SU-DHL-6 (cell line): ENCODE measurements around the gene RPS6KA2.

Experiments
- H2AFZ ChIP-seq: fragments of 200-600 bp; sonication (generic); 2 replicates; pipeline ENCODE4 v1.6.1; 2014; ENCODE audit warnings: low read depth, mild to moderate bottlenecking, moderate library complexity, mixed read lengths, antibody characterized with exemption, low read length; ENCODE audit not compliant: severe bottlenecking
- H3F3A ChIP-seq: fragments of 200-600 bp; shearing (Covaris generic); 2 replicates; pipeline ENCODE4 v1.6.0; 2016; ENCODE audit warnings: antibody characterized with exemption, mild to moderate bottlenecking; ENCODE audit not compliant: insufficient read depth
- H3K27ac ChIP-seq: fragments of 200-600 bp; sonication (generic); 2 replicates; pipeline ENCODE4 v1.5.1; 2016; ENCODE audit warnings: low read depth, mild to moderate bottlenecking, low read length, moderate library complexity, mixed read lengths
- H3K27me3 ChIP-seq: fragments of 200-600 bp; sonication (generic), shearing (Covaris generic); 2 replicates; pipeline ENCODE4 v1.6.0; 2014; ENCODE audit warnings: mild to moderate bottlenecking, low read length
- H3K36me3 ChIP-seq: fragments of 200-600 bp; sonication (generic); 2 replicates; pipeline ENCODE4 v1.6.1; 2014; ENCODE audit warnings: mild to moderate bottlenecking, low read length, mixed read lengths
- H3K4me2 ChIP-seq: fragments of 300-600, 200-600 bp; shearing (Covaris generic), sonication (generic); 2 replicates; pipeline ENCODE4 v1.6.0; 2014; ENCODE audit warnings: low read length, low read depth, mild to moderate bottlenecking; ENCODE audit not compliant: poor library complexity, severe bottlenecking
- H3K4me3 ChIP-seq: fragments of 200-600 bp; sonication (generic); 2 replicates; pipeline ENCODE4 v1.5.1; 2014; ENCODE audit warnings: antibody characterized with exemption, low read length, mild to moderate bottlenecking, mixed read lengths; ENCODE audit not compliant: insufficient read depth, poor library complexity, severe bottlenecking
- H3K79me2 ChIP-seq: fragments of 200-600 bp; sonication (generic); 2 replicates; pipeline ENCODE4 v1.6.1; 2014; ENCODE audit warnings: mild to moderate bottlenecking, low read length, moderate library complexity; ENCODE audit not compliant: insufficient read depth
- H3K9ac ChIP-seq: fragments of 200-600 bp; sonication (generic); 2 replicates; pipeline ENCODE4 v1.7.0; 2014; ENCODE audit warnings: mild to moderate bottlenecking, low read length
- H3K9me2 ChIP-seq: fragments of 200-600 bp; sonication (generic); replicated peaks from 2 replicates; pipeline ENCODE4 v1.6.1; 2014; ENCODE audit warnings: low read length; ENCODE audit not compliant: insufficient read depth
- H3K9me3 ChIP-seq: fragments of 200-600 bp; sonication (generic); 2 replicates; pipeline ENCODE4 v1.6.1; 2014; ENCODE audit warnings: low read length, mixed read lengths; ENCODE audit not compliant: insufficient read depth
- H4K20me1 ChIP-seq: fragments of 200-600 bp; sonication (generic); 2 replicates; pipeline ENCODE4 v1.6.1; 2014; ENCODE audit warnings: low read depth, mild to moderate bottlenecking, antibody characterized with exemption, low read length, moderate library complexity, mixed read lengths
- CTCF ChIP-seq: fragments of 200-600 bp; sonication (generic); IDR thresholded peaks from one replicate; pipeline ENCODE4 v1.5.1; 2017; ENCODE audit warnings: antibody characterized with exemption, mild to moderate bottlenecking, low read length, moderate library complexity; ENCODE audit not compliant: insufficient read depth, poor library complexity, severe bottlenecking
- EZH2phosphoT487 ChIP-seq: fragments of 200-600 bp; sonication (generic), shearing (Covaris generic); conservative IDR thresholded peaks from 2 replicates; pipeline ENCODE4 v1.6.1; 2018; ENCODE audit warnings: mild to moderate bottlenecking, antibody characterized with exemption, low read length, moderate library complexity, mixed read lengths

The RPS6KA2 gene

GRCh38 chr6:166638573-166638964 lies 11.5 kb upstream of the RPS6KA2 start:
- Histone ChIP-seq H3K4me2 (no peak overlapping the region), H3K4me3 (no peak overlapping the region), H3K79me2 (no peaks in the 10 kb centered on the region), H3K9me2 (no peaks in the 10 kb centered on the region), H3K9me3 (no peaks in the 10 kb centered on the region), H3F3A (no peaks in the 10 kb centered on the region), H2AFZ (no peak overlapping the region), H3K9ac (no peak overlapping the region), H3K36me3 (no peaks in the 10 kb centered on the region), H4K20me1 (no peaks in the 10 kb centered on the region), H3K27ac (no peak overlapping the region), H3K27me3 (no peaks in the 10 kb centered on the region)
- TF ChIP-seq CTCF (no peak), EZH2phosphoT487 (no peak)

- H3F3A ChIP-seq: no peaks in the 10 kb centered on the region
- no peaks in the 10 kb centered on the region for H3K79me2 ChIP-seq
- H3K9ac ChIP-seq: no peak overlapping the region
- H3K27ac ChIP-seq: no peak overlapping the region
- TF ChIP-seq CTCF: no peak
- H3K9me2 ChIP-seq: no peaks in the 10 kb centered on the region
- H3K4me3 ChIP-seq: no peak overlapping the region
- no peaks in the 10 kb centered on the region for H3K9me3 ChIP-seq
- H3K4me2 ChIP-seq: no peak overlapping the region
- no peak overlapping the region for H2AFZ ChIP-seq
- no peaks in the 10 kb centered on the region for H3K36me3 ChIP-seq
- H3K27me3 ChIP-seq: no peaks in the 10 kb centered on the region
- H4K20me1 ChIP-seq: no peaks in the 10 kb centered on the region
Measured at GRCh38 chr6:166637812-166638572, 10.9 kb upstream of the RPS6KA2 start.

GRCh38 chr6:166636934-166637333 lies 9.9 kb upstream of the RPS6KA2 start:
- TF ChIP-seq EZH2phosphoT487: no peak
- TF ChIP-seq CTCF: no peak
- no peak overlapping the region for H3K4me2 ChIP-seq
- no peak overlapping the region for H2AFZ ChIP-seq
- H3K9me2 ChIP-seq: no peaks in the 10 kb centered on the region
- H3K27me3 ChIP-seq: no peaks in the 10 kb centered on the region
- H3K79me2 ChIP-seq: no peaks in the 10 kb centered on the region
- H3K27ac ChIP-seq: no peak overlapping the region
- no peaks in the 10 kb centered on the region for H3K9me3 ChIP-seq
- no peaks in the 10 kb centered on the region for H3K36me3 ChIP-seq
- no peaks in the 10 kb centered on the region for H4K20me1 ChIP-seq
- no peak overlapping the region for H3K4me3 ChIP-seq
- no peaks in the 10 kb centered on the region for H3F3A ChIP-seq
- no peak overlapping the region for H3K9ac ChIP-seq
